Astrocyte of the cerebellum (primary cell): ENCODE results near the gene FYB2.

Source experiments
- DNase-seq: peaks from one replicate; pipeline ENCODE4 v3.0.0-alpha.2; 2011; ENCODE audit warnings: low read depth
- H3K4me3 ChIP-seq: 2 replicates; pipeline ENCODE4 v1.5.1; 2011; ENCODE audit warnings: mild to moderate bottlenecking, low read depth, low read length, moderate library complexity
- CTCF ChIP-seq: IDR thresholded peaks from 2 replicates; pipeline ENCODE4 v1.5.1; 2012; ENCODE audit warnings: low read length, low read depth, moderate library complexity, mild to moderate bottlenecking; ENCODE audit errors: missing control alignments
- in situ Hi-C: cut with HindIII; loops from 2 replicates; pipeline ENCODE4 v1.10.0; 2017; ENCODE audit warnings: low sequenced_read_pairs

FYB2 gene

DNA sequence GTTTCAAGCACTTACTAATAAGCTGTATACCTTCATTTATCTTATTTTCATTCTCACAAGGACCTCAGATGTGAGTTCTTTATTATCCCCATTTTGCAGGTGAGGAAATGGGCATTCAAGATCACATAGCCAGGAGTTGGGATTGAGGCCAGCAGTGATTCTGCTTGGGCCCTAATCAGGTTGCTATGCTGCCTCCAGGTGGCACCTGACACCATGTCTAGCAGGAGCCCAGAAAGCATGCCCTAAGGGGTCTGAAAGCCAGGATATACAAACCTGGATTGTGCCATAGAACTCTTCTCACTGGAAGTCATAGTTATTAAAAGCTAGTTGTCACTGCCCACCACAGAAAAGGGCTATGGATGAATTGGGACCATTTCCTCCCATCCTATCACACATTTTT is 61.1 kb downstream of the FYB2 start:
- H3K4me3 ChIP-seq, result no peak overlapping the region
- in situ Hi-C loops, result no loop called here
- no peak for TF ChIP-seq CTCF
- DNase-seq, result no peak

DNA sequence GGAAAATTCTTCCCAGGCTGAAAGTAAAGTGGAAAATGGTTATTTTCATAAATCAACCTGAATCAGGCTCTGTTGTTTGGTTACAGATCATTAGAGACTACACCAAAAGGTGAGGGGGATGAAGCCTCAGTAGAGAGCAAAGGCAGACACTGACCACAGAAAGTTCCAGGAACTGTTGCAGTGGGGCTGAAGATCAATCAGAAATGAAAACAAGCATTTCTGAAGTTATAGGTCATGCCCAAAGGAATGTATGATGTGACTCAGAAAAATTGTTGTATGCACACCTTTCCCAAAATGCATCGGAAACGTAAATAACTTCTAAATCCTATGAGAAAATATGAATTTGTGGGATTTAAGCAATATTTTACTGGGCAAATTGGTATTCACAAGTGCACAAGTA is 63.3 kb downstream of the FYB2 start:
- H3K4me3 ChIP-seq, result no peak overlapping the region
- no peak for DNase-seq
- no peak for TF ChIP-seq CTCF
- in situ Hi-C loops, result no loop called here

DNA sequence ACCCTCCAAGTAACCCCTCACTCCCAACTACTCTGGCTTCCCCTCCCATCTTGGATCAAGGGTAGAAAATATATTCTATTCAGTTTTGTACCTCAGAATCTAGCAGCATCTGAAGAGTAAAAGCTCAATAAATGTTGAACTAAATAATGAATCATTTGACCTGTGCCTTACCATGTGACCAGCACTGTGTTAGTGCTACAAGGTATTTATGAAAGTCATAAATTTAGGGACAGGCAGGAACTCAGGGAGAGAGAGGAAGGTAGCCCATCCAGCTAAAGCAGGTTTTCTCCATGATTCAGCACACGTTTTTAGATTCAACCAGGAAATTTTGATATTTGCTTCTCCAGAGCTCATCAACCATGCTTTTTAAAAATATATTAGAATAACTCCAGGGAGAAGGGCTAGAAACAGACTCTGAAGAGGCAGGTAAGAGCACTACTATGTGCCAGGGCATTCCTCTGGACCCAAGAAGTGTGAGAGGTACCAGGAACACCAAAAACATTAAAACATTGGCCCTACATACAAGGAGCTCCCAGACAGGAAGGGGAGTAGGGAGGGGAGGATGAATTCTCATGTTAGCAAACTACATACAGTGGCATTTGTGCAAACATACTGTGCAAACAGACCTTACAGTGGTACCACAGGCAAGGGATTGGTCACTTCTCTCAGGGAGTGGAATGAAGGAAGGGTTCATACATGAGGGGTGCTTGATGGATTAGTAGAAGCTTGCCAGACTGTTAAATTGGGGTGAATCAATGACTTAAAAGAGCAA is 64.3 kb downstream of the FYB2 start:
- TF ChIP-seq CTCF, result no peak
- no peak overlapping the region for H3K4me3 ChIP-seq
- in situ Hi-C loops, result no loop called here
- DNase-seq, result no peak

DNA sequence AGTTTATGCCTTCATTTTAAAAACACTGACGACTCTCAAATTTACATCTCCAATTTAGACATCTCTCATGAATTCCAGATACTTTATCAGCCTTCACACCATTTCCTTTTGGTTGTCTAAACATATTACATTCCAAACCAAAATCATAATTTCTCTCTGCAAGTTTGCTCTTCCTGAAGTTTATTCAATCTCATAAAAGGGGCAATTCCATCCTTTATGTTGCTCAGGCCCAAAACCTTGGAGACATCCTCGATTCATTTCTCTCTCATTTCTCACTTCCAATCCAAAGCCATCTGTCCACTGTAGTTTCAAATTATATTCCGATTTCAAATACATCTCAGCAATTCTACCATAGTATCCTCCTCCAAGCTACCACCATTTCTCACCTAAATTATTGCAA is 74.0 kb downstream of the FYB2 start:
- H3K4me3 ChIP-seq, result no peak overlapping the region
- DNase-seq, result no peak
- in situ Hi-C loops, result no loop called here
- no peak for TF ChIP-seq CTCF

GRCh38 chr1:56728964-56729363 is 90.2 kb downstream of the FYB2 start:
- H3K4me3 ChIP-seq, result no peak overlapping the region
- in situ Hi-C loops, result no loop called here
- DNase-seq, result no peak
- TF ChIP-seq CTCF, result no peak

DNA sequence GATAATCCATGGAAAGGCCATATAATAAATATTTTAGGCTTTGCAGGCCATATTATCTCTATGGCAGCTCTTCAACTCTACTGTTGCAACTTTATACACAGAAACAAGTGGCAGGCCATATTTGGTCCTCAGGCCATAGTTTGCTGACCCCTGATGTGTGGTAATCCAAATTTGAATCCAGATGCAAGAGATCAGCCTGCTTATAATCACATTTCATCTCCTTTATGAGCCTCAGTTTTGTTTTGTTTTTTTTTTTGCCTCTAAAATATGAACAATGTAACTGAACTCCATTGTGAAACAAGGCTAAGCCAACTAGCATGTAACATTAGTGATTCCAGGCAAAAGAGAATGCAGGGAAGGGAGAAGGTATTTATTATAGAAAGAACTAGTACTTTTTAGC is 92.5 kb downstream of the FYB2 start:
- TF ChIP-seq CTCF, result no peak
- DNase-seq, result no peak
- in situ Hi-C loops, result no loop called here
- no peak overlapping the region for H3K4me3 ChIP-seq
